AG09309 (cell line): Measurements from ENCODE around the gene ERBB4.

Experiments
- DNase-seq: peaks from one replicate; pipeline ENCODE4 v3.0.0-alpha.2; 2010; ENCODE audit warnings: low read depth
- H3K4me3 ChIP-seq: 2 replicates; pipeline ENCODE4 v1.5.1; 2011; ENCODE audit warnings: mild to moderate bottlenecking, low read depth, low read length, moderate library complexity; ENCODE audit not compliant: control insufficient read depth
- CTCF ChIP-seq: IDR thresholded peaks from 2 replicates; pipeline ENCODE4 v1.5.1; 2011; ENCODE audit warnings: mild to moderate bottlenecking, low read depth, low read length, inconsistent platforms; ENCODE audit not compliant: insufficient read depth, control insufficient read depth; ENCODE audit errors: missing control alignments

Gene ERBB4

GRCh38 chr2:211359347-211359746 lies 1179.3 kb downstream of the ERBB4 start:
- no peak overlapping the region for H3K4me3 ChIP-seq
- no peak for TF ChIP-seq CTCF
- DNase-seq, result no peak

GRCh38 chr2:211358504-211358903 lies 1180.1 kb downstream of the ERBB4 start:
- no peak for DNase-seq
- no peak overlapping the region for H3K4me3 ChIP-seq
- no peak for TF ChIP-seq CTCF

- H3K4me3 ChIP-seq, result no peak overlapping the region
- no peak for DNase-seq
- TF ChIP-seq CTCF, result no peak
These were observed 1184.1 kb downstream of the ERBB4 start for GRCh38 chr2:211354481-211354880.

- no peak overlapping the region for H3K4me3 ChIP-seq
- no peak for DNase-seq
- TF ChIP-seq CTCF, result no peak
These were observed 1186.6 kb downstream of the ERBB4 start for GRCh38 chr2:211351987-211352386.

GRCh38 chr2:211349031-211349430 lies 1189.6 kb downstream of the ERBB4 start:
- DNase-seq, result no peak
- no peak for TF ChIP-seq CTCF
- H3K4me3 ChIP-seq, result no peak overlapping the region

- H3K4me3 ChIP-seq, result no peak overlapping the region
- no peak for DNase-seq
- TF ChIP-seq CTCF, result no peak
These were observed 1191.3 kb downstream of the ERBB4 start for GRCh38 chr2:211347328-211347727.

- no peak overlapping the region for H3K4me3 ChIP-seq
- TF ChIP-seq CTCF, result no peak
- DNase-seq, result no peak
These were observed 1194.3 kb downstream of the ERBB4 start for GRCh38 chr2:211344289-211344688.
